ENCODE data around the gene RPP38.

Gene RPP38

DNA sequence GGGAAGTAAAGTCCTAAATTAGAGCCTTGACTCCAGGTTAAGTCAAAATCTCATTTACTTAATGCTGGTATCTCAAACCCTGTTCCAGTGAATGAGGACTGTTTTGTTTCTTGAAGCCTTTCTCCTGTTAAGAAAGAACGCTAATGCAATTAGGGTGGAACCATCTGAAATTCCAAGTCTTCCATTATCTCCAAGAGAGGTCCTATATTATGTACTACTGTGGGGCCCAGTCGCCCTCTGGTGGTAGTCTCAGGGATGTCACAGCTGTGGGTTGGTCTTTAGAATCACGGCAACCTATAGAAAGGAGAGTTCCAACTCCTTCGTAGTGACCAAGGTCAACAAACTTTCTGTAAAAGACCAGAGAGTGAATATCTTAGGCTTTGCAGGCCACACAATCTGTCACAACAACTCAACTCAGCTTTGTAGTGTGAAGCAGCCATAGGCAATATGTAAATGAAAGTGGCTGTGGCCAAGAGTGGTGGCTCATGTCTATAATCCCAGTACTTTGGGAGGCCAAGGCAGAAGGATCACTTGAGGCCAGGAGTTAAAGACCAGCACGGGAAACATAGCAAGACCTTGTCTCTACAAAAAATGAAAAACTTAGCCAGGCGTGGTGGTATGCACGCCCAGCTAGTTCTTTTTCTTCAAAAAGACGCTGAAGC lies 9.3 kb downstream of the RPP38 start:
- H3K4me3 ChIP-seq (ENCODE audit: low read depth, low read length): no peak overlapping the region
- TF ChIP-seq CTCF (IDR thresholded peaks at IDR 0.05; ENCODE audit: borderline replicate concordance, insufficient read depth, low read depth, low read length): peak; percentile 80

DNA sequence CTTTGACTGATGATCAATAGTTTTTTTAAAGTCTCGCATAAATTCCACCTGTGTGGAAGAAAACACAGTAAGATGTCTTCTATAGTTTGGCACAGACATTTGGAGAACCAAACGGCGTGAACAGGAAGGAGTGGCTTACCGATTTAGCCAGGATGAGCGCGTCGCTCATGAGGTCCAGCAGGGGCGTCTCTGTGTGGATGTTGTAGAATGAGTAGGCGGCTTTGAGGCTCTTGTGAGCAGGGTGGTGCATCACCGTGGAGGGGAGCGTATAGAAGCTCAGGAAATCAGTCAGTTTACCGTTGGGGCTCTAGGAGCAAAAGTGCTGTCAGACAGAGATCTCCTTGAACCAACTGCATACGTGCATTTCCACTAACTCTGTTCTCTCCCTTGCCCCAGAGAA lies 15.5 kb downstream of the RPP38 start:
- no peak for TF ChIP-seq CTCF (IDR thresholded peaks at IDR 0.05; ENCODE audit: borderline replicate concordance, insufficient read depth, low read depth, low read length)
- no peak overlapping the region for H3K4me3 ChIP-seq (ENCODE audit: low read depth, low read length)

DNA sequence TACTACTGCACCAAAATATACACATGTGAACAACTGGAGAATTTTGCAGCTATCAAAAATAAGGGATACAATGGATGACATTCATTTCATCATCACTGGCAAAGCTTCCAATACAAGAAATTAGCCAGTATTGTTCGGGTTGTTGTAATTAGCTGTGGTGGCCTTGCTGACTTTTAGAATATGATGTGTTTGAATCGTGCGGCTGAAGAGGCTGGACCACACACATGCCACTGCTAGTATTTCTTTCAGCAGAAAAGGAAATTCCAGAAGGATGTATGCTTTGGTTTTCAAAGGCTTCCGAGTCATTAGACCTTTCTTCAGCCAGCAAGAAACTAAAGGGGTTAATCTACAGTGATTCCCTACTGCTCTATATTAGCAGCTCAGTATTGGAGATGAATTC lies 16.6 kb downstream of the RPP38 start:
- H3K4me3 ChIP-seq (ENCODE audit: low read depth, low read length): no peak overlapping the region
- TF ChIP-seq CTCF (IDR thresholded peaks at IDR 0.05; ENCODE audit: borderline replicate concordance, insufficient read depth, low read depth, low read length): no peak

- no peak overlapping the region for H3K4me3 ChIP-seq (ENCODE audit: low read depth, low read length)
- TF ChIP-seq CTCF (IDR thresholded peaks at IDR 0.05; ENCODE audit: borderline replicate concordance, insufficient read depth, low read depth, low read length): no peak
These were observed 19.1 kb downstream of the RPP38 start for GRCh38 chr10:15116225-15116624.

- no peak for TF ChIP-seq CTCF (IDR thresholded peaks at IDR 0.05; ENCODE audit: borderline replicate concordance, insufficient read depth, low read depth, low read length)
- no peak overlapping the region for H3K4me3 ChIP-seq (ENCODE audit: low read depth, low read length)
These were observed 21.5 kb downstream of the RPP38 start for GRCh38 chr10:15118615-15119014.

GRCh38 chr10:15120523-15120922 lies 23.4 kb downstream of the RPP38 start:
- TF ChIP-seq CTCF (IDR thresholded peaks at IDR 0.05; ENCODE audit: borderline replicate concordance, insufficient read depth, low read depth, low read length): no peak
- no peak overlapping the region for H3K4me3 ChIP-seq (ENCODE audit: low read depth, low read length)

- no peak for TF ChIP-seq CTCF (IDR thresholded peaks at IDR 0.05; ENCODE audit: borderline replicate concordance, insufficient read depth, low read depth, low read length)
- H3K4me3 ChIP-seq (ENCODE audit: low read depth, low read length): no peak overlapping the region
These were observed 24.6 kb downstream of the RPP38 start for GRCh38 chr10:15121707-15122106.
